GM21786 (cell line): ENCODE measurements around the gene ADGRB3.
A peak's percentile ranks its signal among the peaks of the same experiment; 100 is the strongest.
"Not testable (repeated sequence)": the region's sequence is repeated elsewhere in the genome, so short reads cannot be mapped to it uniquely, and the experiment has no call there.

Source experiments
- ATAC-seq: cut with Tn5 transposase; IDR thresholded peaks from one replicate; pipeline ENCODE4 v1.9.1; 2021; ENCODE audit not compliant: unreplicated experiment

ADGRB3 gene

GRCh38 chr6:68778356-68779020 is 143.4 kb downstream of the ADGRB3 start:
- peak; percentile 68 for ATAC-seq

GRCh38 chr6:68779366-68779765 is 144.3 kb downstream of the ADGRB3 start:
- no peak for ATAC-seq

- not testable (repeated sequence) for ATAC-seq
Observed at GRCh38 chr6:68790128-68790527, 155.0 kb downstream of the ADGRB3 start.

- not testable (repeated sequence) for ATAC-seq
Observed at GRCh38 chr6:68814976-68815375, 179.9 kb downstream of the ADGRB3 start.

GRCh38 chr6:68826501-68826900 is 191.4 kb downstream of the ADGRB3 start:
- ATAC-seq = no peak

- no peak for ATAC-seq
Observed at GRCh38 chr6:68834551-68834950, 199.5 kb downstream of the ADGRB3 start.

GRCh38 chr6:68838571-68838970 is 203.5 kb downstream of the ADGRB3 start:
- ATAC-seq = no peak

GRCh38 chr6:68852791-68853190 is 217.7 kb downstream of the ADGRB3 start:
- ATAC-seq = no peak

- no peak for ATAC-seq
Observed at GRCh38 chr6:68859233-68859632, 224.2 kb downstream of the ADGRB3 start.

- ATAC-seq = no peak
Observed at GRCh38 chr6:68868646-68869045, 233.6 kb downstream of the ADGRB3 start.

- no peak for ATAC-seq
Observed at GRCh38 chr6:68873236-68873635, 238.2 kb downstream of the ADGRB3 start.

GRCh38 chr6:68874747-68875146 is 239.7 kb downstream of the ADGRB3 start:
- ATAC-seq = no peak

GRCh38 chr6:68875403-68875802 is 240.3 kb downstream of the ADGRB3 start:
- no peak for ATAC-seq

- peak; percentile 70 for ATAC-seq
Observed at GRCh38 chr6:68876792-68877493, 241.9 kb downstream of the ADGRB3 start.

GRCh38 chr6:68880050-68880813 is 245.2 kb downstream of the ADGRB3 start:
- no peak for ATAC-seq

- not testable (repeated sequence) for ATAC-seq
Observed at GRCh38 chr6:68883325-68883724, 248.2 kb downstream of the ADGRB3 start.

- ATAC-seq = no peak
Observed at GRCh38 chr6:68891419-68891818, 256.3 kb downstream of the ADGRB3 start.

- no peak for ATAC-seq
Observed at GRCh38 chr6:68892452-68892851, 257.4 kb downstream of the ADGRB3 start.

- no peak for ATAC-seq
Observed at GRCh38 chr6:68895929-68896328, 260.8 kb downstream of the ADGRB3 start.

- no peak for ATAC-seq
Observed at GRCh38 chr6:68901044-68901443, 266.0 kb downstream of the ADGRB3 start.

- ATAC-seq = no peak
Observed at GRCh38 chr6:68911334-68911733, 276.3 kb downstream of the ADGRB3 start.

- ATAC-seq = no peak
Observed at GRCh38 chr6:68911811-68912210, 276.7 kb downstream of the ADGRB3 start.
